VCaP (cell line): ENCODE data around the gene RAB3GAP2.

Experiments used
- H3K27ac ChIP-seq: fragments of 450-650 bp; 2 replicates; pipeline ENCODE4 v1.5.1; 2017
- CTCF ChIP-seq: fragments of 450-650 bp; conservative IDR thresholded peaks from 2 replicates; pipeline ENCODE4 v1.5.1; 2017; ENCODE audit warnings: mild to moderate bottlenecking, moderate library complexity

RAB3GAP2 gene

DNA sequence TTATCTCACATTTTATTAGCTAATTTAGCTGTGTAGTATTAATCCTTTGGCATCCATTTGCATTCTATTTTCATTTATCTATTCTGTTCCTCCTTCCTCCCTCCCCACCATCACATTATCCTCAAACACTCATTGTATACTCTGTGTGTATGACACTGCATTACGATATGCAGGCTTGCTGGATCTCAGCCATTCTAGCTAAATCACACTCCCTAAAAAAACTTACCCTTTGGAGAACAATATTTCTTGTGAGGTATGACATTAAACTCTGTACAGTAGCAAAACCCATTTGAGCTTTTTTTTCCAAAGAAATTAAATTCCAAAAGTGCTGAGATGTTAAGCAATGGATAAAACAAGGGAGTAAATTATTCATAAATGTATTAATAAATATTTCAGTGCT is 11.4 kb upstream of the RAB3GAP2 start:
- no peak for TF ChIP-seq CTCF
- no peak overlapping the region for H3K27ac ChIP-seq

- peak; percentile 86 for TF ChIP-seq CTCF
- H3K27ac ChIP-seq, result no peak overlapping the region
Observed at GRCh38 chr1:220281159-220281574, 8.9 kb upstream of the RAB3GAP2 start.

DNA sequence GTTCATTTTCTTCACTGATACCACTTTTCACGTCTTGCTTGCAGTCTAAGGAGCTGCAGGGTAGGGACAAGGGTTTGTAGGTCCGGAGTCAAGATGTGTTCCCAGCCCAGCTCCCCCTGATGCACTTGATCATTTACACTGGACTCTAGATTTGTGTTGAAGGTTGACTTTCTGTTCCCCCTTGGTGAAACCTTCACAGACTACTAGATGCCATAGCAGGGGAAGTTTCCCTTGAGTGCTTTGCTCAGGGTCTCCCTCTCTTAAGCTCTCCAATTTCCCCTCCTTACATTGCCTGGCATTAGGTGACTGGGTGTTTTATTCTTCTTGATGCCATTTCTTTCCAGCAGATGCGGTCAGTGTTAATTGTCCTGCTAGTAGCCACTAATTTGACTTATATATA is 8.0 kb upstream of the RAB3GAP2 start:
- no peak overlapping the region for H3K27ac ChIP-seq
- no peak for TF ChIP-seq CTCF

DNA sequence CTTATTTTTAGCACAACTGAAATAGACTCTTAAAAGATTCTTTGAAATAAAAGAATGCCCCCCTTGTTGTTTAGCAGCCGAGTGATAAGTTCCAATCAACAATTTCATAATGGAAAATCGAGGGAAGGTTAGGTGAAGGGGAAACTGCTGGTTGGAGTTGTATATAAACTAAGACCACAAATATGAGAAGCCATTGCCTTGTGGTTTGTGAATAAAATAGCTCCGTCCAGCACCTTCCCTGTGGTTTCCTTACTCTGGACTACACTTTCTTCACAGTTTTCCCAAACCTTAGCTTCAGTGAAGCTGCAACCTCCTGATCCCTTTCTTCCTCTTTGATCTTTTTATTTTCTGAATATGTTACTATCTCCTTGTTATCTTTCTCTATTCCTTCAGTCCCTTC is 6.7 kb upstream of the RAB3GAP2 start:
- no peak overlapping the region for H3K27ac ChIP-seq
- TF ChIP-seq CTCF, result no peak

DNA sequence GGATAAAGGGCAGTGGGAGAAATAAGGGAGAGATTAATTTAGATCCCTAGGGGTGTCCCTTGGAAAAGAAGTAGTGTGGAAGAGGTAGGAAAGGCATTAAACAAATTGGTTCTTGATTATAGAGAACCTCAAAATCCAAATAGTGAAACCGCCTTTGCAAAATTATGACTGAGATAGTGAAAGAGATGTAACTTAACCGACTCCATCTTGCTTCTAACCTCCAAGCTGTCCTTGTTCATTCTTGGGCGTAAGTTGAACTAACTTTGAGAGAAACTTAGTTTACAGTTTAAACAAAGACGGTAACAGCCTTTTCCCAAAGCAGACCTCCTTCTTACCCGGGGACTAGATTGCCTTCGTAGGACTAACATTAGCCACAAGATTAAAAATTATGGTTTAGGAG is 3.2 kb upstream of the RAB3GAP2 start:
- no peak for TF ChIP-seq CTCF
- H3K27ac ChIP-seq, result no peak overlapping the region

DNA sequence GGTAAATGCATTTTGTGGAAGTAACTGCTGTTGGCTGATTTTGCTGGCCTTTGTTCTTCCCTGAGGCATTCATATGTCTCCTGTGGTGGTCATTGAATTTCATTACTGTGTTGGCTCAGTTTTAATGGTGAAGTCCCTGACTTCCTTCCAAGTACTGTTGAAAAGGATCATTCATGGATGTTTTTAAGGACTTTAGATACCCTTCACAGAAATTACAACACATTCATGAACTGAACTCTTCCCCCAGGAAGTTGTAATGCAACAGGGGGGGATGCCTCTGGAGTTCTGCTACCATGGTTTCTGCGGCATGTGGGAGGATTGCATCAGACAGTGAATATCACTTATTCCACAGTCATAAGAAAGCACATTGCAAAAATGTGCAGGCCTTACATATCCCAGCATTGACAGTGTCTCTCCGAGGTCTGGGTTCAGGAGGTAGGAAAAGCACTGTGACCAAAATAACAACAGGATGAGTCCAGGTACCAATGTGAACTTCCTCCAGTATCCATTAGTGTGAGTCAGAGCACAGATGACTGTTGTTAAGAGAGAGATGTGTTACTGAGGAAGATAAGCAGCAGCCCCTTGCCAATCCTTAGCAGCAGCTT is 2.1 kb upstream of the RAB3GAP2 start:
- no peak for TF ChIP-seq CTCF
- no peak overlapping the region for H3K27ac ChIP-seq

GRCh38 chr1:220272841-220273090 is 513 bp upstream of the RAB3GAP2 start:
- no peak for TF ChIP-seq CTCF
- H3K27ac ChIP-seq, result peak overlapping the region; percentile 78

GRCh38 chr1:220271706-220272046 is 577 bp downstream of the RAB3GAP2 start:
- peak overlapping the region; percentile 78 for H3K27ac ChIP-seq
- TF ChIP-seq CTCF, result no peak
